OCI-LY7 (cell line): ENCODE results near the gene KANSL1. TPM values are rescaled to one million over a fixed set of nuclear protein-coding genes. Genes with fewer than 3 reads are reported as not detected.
"Not testable (repeated sequence)": the region's sequence is repeated elsewhere in the genome, so short reads cannot be mapped to it uniquely, and the experiment has no call there.

ENCODE experiments used
- BruUV-seq: library from RNA; stranded (reverse); fragments of 400-500 nt; replicated peaks from 2 replicates; lab custom pipeline; 2021; lab: Mats Ljungman, UMichigan
- CTCF ChIA-PET: fragments of 300-600 bp; sonication (Branson Sonifier 250); formaldehyde crosslinking; loops from one replicate; lab custom pipeline; 2022; ENCODE audit warnings: antibody characterized with exemption; ENCODE audit not compliant: unreplicated experiment; lab: Charles Lee
- POLR2A ChIA-PET: fragments of 300-600 bp; sonication (Branson Sonifier 250); formaldehyde crosslinking; loops from one replicate; lab custom pipeline; 2022; ENCODE audit warnings: antibody characterized with exemption; lab: Charles Lee
- DNase-seq: peaks from one replicate; pipeline ENCODE4 v3.0.0-alpha.2; 2015; ENCODE audit warnings: low spot score
- H2AFZ ChIP-seq: fragments of 200-600 bp; sonication (generic), shearing (Covaris generic); 2 replicates; pipeline ENCODE4 v1.6.1; 2014; ENCODE audit warnings: mild to moderate bottlenecking, antibody characterized with exemption, low read length, moderate library complexity
- H3K27ac ChIP-seq: fragments of 200-600 bp; sonication (generic); 2 replicates; pipeline ENCODE4 v1.5.1; 2014; ENCODE audit warnings: mixed run types, low read depth, mild to moderate bottlenecking, moderate library complexity, low read length, inconsistent platforms; ENCODE audit not compliant: poor library complexity, severe bottlenecking
- H3K36me3 ChIP-seq: fragments of 200-600 bp; sonication (generic); 2 replicates; pipeline ENCODE4 v1.6.1; 2014; ENCODE audit warnings: mild to moderate bottlenecking, antibody characterized with exemption, low read length, moderate library complexity, mixed read lengths; ENCODE audit not compliant: insufficient read depth
- H3K4me1 ChIP-seq: fragments of 200-600 bp; sonication (generic); 2 replicates; pipeline ENCODE4 v1.5.1; 2014; ENCODE audit warnings: mild to moderate bottlenecking, low read length; ENCODE audit not compliant: insufficient read depth, poor library complexity, severe bottlenecking
- H3K4me2 ChIP-seq: fragments of 200-600 bp; sonication (generic); 2 replicates; pipeline ENCODE4 v1.6.1; 2014; ENCODE audit warnings: mild to moderate bottlenecking, low read length
- H3K4me3 ChIP-seq: fragments of 200-600 bp; sonication (generic); 2 replicates; pipeline ENCODE4 v1.5.1; 2014; ENCODE audit warnings: mild to moderate bottlenecking, low read depth, low read length; ENCODE audit not compliant: poor library complexity, severe bottlenecking
- H3K79me2 ChIP-seq: fragments of 200-600 bp; sonication (generic); 2 replicates; pipeline ENCODE4 v1.6.1; 2016; ENCODE audit warnings: low read depth, mild to moderate bottlenecking, low read length, moderate library complexity, mixed read lengths; ENCODE audit not compliant: insufficient read depth
- H3K9me2 ChIP-seq: fragments of 200-600 bp; sonication (generic); 2 replicates; pipeline ENCODE4 v1.6.1; 2016; ENCODE audit warnings: mild to moderate bottlenecking, low read length, mixed read lengths; ENCODE audit not compliant: insufficient read depth
- H3K9me3 ChIP-seq: fragments of 200-600 bp; sonication (generic); 2 replicates; pipeline ENCODE4 v1.6.1; 2014; ENCODE audit warnings: mild to moderate bottlenecking, mixed run types, low read length, mixed read lengths
- H4K20me1 ChIP-seq: fragments of 200-600 bp; sonication (generic); 2 replicates; pipeline ENCODE4 v1.6.1; 2014; ENCODE audit warnings: mild to moderate bottlenecking, antibody characterized with exemption, low read length, moderate library complexity, mixed read lengths; ENCODE audit not compliant: insufficient read depth
- EZH2phosphoT487 ChIP-seq: fragments of 200-600 bp; sonication (generic); IDR thresholded peaks from 2 replicates; pipeline ENCODE4 v1.6.1; 2018; ENCODE audit warnings: low read depth, borderline replicate concordance, mild to moderate bottlenecking, mixed run types, antibody characterized with exemption, low read length, moderate library complexity, mixed read lengths
- intact Hi-C: fragments of 100-400 bp; cut with micrococcal nuclease; formaldehyde crosslinking; loops from one replicate; pipeline ENCODE4 v1.10.0; 2022; ENCODE audit not compliant: unreplicated experiment
- total RNA-seq, 2 experiments: library from RNA; depleted of rRNA in 1 of 2; stranded (reverse); fragments of >200 nt in 1 of 2; shearing (Covaris generic) in 1 of 2; gene quantifications; 2 replicates each; pipeline ENCODE4 v1.2.3, GENCODE V29; 2014 to 2022
- TF ChIP-seq, protein P1 (sequence below): fragments of 200-600 bp; sonication (generic); conservative IDR thresholded peaks from 2 replicates; pipeline ENCODE4 v1.5.1; 2014; ENCODE audit warnings: mild to moderate bottlenecking, antibody characterized with exemption, low read length, moderate library complexity, mixed read lengths

KANSL1 gene
- total RNA-seq, 2 experiments from 2014 or later = 96.9 to 129 TPM

DNA sequence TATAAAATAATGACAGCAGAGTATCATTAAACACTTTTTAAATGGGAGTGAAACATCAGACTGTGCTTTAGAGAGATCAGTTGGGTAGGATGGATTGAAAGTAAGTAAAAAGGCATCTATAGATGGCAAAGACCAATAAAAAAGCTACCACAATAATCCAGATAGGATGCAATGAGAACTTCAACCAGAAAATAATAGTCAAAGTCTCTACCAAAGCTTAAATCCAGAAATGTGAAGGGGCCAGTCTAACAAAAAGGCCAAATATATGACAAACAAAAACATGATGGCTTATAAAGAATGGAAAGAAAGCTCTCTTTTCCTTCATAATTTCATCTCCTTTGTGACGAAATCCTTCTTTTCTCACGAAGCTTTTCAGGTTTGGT, 12.3 kb downstream of the KANSL1 start:
- CTCF ChIA-PET = interaction anchor here (0.6 kb wide), 1 partner anchor 183 kb away, joined by 3 read pairs; no protein-coding TSS in a partner anchor
- H2AFZ ChIP-seq = no peak overlapping the region
- no peak overlapping the region for H3K4me2 ChIP-seq
- no peaks in the 10 kb centered on the region for H3K9me2 ChIP-seq
- H3K4me3 ChIP-seq = no peak overlapping the region
- no peak for TF ChIP-seq EZH2phosphoT487
- TF ChIP-seq, protein P1, sequence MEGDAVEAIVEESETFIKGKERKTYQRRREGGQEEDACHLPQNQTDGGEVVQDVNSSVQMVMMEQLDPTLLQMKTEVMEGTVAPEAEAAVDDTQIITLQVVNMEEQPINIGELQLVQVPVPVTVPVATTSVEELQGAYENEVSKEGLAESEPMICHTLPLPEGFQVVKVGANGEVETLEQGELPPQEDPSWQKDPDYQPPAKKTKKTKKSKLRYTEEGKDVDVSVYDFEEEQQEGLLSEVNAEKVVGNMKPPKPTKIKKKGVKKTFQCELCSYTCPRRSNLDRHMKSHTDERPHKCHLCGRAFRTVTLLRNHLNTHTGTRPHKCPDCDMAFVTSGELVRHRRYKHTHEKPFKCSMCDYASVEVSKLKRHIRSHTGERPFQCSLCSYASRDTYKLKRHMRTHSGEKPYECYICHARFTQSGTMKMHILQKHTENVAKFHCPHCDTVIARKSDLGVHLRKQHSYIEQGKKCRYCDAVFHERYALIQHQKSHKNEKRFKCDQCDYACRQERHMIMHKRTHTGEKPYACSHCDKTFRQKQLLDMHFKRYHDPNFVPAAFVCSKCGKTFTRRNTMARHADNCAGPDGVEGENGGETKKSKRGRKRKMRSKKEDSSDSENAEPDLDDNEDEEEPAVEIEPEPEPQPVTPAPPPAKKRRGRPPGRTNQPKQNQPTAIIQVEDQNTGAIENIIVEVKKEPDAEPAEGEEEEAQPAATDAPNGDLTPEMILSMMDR = no peak
- H4K20me1 ChIP-seq = peaks cover 73% of the 10 kb centered on the region
- H3K36me3 ChIP-seq = peaks cover 38% of the 10 kb centered on the region
- peaks cover 100% of the 10 kb centered on the region for H3K79me2 ChIP-seq
- BruUV-seq = no TSS peak
- peaks cover 54% of the 10 kb centered on the region for H3K4me1 ChIP-seq
- no peaks in the 10 kb centered on the region for H3K9me3 ChIP-seq
- intact Hi-C loops = no loop called here
- POLR2A ChIA-PET = interaction anchor here (0.8 to 1.4 kb wide), 4 partner anchors 12 to 562 kb away, joined by 4 to 6 read pairs (median 4); no protein-coding TSS in a partner anchor
- H3K27ac ChIP-seq = no peak overlapping the region
- DNase-seq = no peak

DNA sequence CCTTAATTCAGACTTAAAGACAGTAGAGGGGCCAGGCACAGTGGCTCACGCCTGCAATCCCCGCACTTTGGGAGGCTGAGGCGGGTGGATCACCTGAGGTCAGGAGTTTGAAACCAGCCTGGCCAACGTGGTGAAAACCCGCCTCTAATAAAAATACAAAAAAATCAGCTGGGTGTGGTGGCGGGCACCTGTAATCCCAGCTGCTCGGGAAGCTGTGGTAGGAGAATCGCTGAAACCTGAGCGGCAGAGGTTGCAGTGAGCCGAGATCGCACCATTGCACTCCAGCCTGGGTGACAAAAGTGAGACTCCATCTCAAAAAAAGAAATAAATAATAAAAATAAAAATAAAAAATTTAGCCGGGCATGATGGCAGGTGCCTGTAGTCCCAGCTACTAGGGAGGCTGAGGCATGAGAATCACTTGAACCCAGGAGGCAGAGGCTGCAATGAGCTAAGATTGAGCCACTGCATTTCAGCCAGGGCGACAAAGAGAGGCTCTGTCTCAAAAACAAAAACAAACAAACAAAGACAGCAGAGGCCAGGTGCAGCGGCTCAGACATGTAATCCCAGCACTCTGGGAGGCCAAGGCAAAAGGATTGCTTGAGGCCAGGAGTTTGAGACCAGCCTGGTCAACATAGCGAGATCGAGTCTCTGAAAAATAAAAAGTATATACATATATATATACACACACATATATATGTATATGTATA, 12.9 kb downstream of the KANSL1 start:
- H3K9me3 ChIP-seq, H3K4me2 ChIP-seq, H3K9me2 ChIP-seq, DNase-seq, H3K4me3 ChIP-seq, H2AFZ ChIP-seq, intact Hi-C loops, H3K27ac ChIP-seq, BruUV-seq: not testable (repeated sequence)
- Histone ChIP-seq H3K79me2 (peaks cover 100% of the 10 kb centered on the region), H3K36me3 (peaks cover 42% of the 10 kb centered on the region), H3K4me1 (peaks cover 49% of the 10 kb centered on the region), H4K20me1 (peaks cover 74% of the 10 kb centered on the region)
- POLR2A ChIA-PET = interaction anchor here (0.8 to 1.4 kb wide), 6 partner anchors 9 to 562 kb away, joined by 3 to 6 read pairs (median 4); no protein-coding TSS in a partner anchor
- CTCF ChIA-PET = interaction anchor here (0.6 kb wide), 1 partner anchor 182 kb away, joined by 3 read pairs; no protein-coding TSS in a partner anchor

DNA sequence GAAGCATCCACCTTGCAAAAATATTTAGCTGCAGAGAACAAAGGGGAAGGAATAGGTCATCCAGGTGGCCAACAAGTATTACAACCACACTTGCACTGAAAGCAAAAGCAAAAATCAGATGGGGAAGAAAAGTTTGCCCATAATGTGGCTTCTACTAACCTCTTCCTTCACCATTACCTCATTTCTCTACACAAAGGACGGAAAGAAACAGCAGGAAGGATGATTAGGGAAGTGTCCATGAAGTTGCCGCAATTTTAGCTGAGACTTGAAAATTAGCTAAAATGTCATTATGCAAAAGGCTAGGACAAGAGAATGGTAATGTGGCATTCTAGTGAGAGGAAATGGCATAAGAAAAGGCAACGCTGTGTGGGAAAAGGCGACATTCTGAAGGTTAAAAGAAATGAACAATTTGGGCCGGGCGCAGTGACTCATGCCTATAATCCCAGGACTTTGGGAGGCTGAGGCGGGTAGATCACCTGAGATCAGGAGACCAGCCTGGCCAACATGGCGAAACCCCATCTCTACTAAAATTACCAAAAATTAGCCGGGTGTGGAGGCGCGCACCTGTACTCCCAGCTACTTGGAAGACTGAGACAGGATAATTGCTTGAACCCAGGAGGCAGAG, 13.7 kb downstream of the KANSL1 start:
- intact Hi-C loops = no loop called here
- no peak for DNase-seq
- peaks cover 41% of the 10 kb centered on the region for H3K36me3 ChIP-seq
- no peak overlapping the region for H3K4me3 ChIP-seq
- ChIA-PET POLR2A (interaction anchor here (0.6 to 0.9 kb wide), 3 partner anchors 8 to 85 kb away, joined by 3 to 4 read pairs (median 3); no protein-coding TSS in a partner anchor), CTCF (no interaction called here)
- no peak overlapping the region for H2AFZ ChIP-seq
- H3K79me2 ChIP-seq = peaks cover 100% of the 10 kb centered on the region
- BruUV-seq = no TSS peak
- peaks cover 40% of the 10 kb centered on the region for H3K4me1 ChIP-seq
- H4K20me1 ChIP-seq = peaks cover 67% of the 10 kb centered on the region
- H3K9me3 ChIP-seq = no peaks in the 10 kb centered on the region
- H3K4me2 ChIP-seq = no peak overlapping the region; the same call in 1 of the 2 replicates
- H3K9me2 ChIP-seq = no peaks in the 10 kb centered on the region
- H3K27ac ChIP-seq = no peak overlapping the region
- no peak for TF ChIP-seq EZH2phosphoT487
